Panc1 (cell line): Measurements from ENCODE around the gene KLC1. TPM values are rescaled to one million over a fixed set of nuclear protein-coding genes. Genes with fewer than 3 reads are reported as not detected.

Experiments used
- ATAC-seq: fragments of 200-7000 bp; cut with Tn5 transposase; 2 replicates; pipeline ENCODE4 v1.9.1; 2020; ENCODE audit warnings: mild to moderate bottlenecking, moderate library complexity
- BruUV-seq: library from RNA; stranded (reverse); fragments of 400-500 nt; replicated peaks from 2 replicates; lab custom pipeline; 2021; lab: Mats Ljungman, UMichigan
- CTCF ChIA-PET: fragments of 300-600 bp; sonication (Branson Sonifier 250); formaldehyde crosslinking; loops from one replicate; lab custom pipeline; 2022; ENCODE audit warnings: antibody characterized with exemption; lab: Charles Lee
- POLR2A ChIA-PET: fragments of 300-600 bp; sonication (Branson Sonifier 250); formaldehyde crosslinking; loops from one replicate; lab custom pipeline; 2022; ENCODE audit warnings: antibody characterized with exemption; lab: Charles Lee
- DNase-seq: peaks from one replicate; pipeline ENCODE4 v3.0.0-alpha.2; 2010; ENCODE audit warnings: low read depth, low spot score
- H3K27ac ChIP-seq: 2 replicates; pipeline ENCODE4 v1.5.1; 2011; ENCODE audit warnings: mild to moderate bottlenecking, low read length, inconsistent platforms
- H3K27me3 ChIP-seq: fragments of 200-500 bp; sonication (Bioruptor generic); 2 replicates; pipeline ENCODE4 v1.6.0; 2014; ENCODE audit warnings: low read length, inconsistent platforms; ENCODE audit not compliant: control insufficient read depth, insufficient read depth
- H3K36me3 ChIP-seq: fragments of 200-500 bp; sonication (Bioruptor generic); 2 replicates; pipeline ENCODE4 v1.5.1; 2014; ENCODE audit warnings: inconsistent platforms, mild to moderate bottlenecking, low read length, moderate library complexity; ENCODE audit not compliant: control insufficient read depth, insufficient read depth
- H3K4me1 ChIP-seq: 2 replicates; pipeline ENCODE4 v1.5.1; 2011; ENCODE audit warnings: inconsistent platforms, mild to moderate bottlenecking, low read length, moderate library complexity; ENCODE audit not compliant: control insufficient read depth, insufficient read depth
- H3K4me3 ChIP-seq, 2 experiments: 2 replicates each; pipeline ENCODE4 v1.5.1; 2011 to 2012; ENCODE audit warnings: low read depth in 2 of 2, low read length in 2 of 2, mild to moderate bottlenecking in 2 of 2, inconsistent platforms in 1 of 2, moderate library complexity in 1 of 2
- H3K9me3 ChIP-seq: fragments of 200-500 bp; sonication (Bioruptor generic); 2 replicates; pipeline ENCODE4 v1.5.1; 2014; ENCODE audit warnings: low read depth, mild to moderate bottlenecking, inconsistent platforms, low read length, moderate library complexity; ENCODE audit not compliant: control insufficient read depth, insufficient read depth
- CTCF ChIP-seq: fragments of 450-650 bp; IDR thresholded peaks from 2 replicates; pipeline ENCODE4 v1.5.1; 2017; ENCODE audit warnings: mild to moderate bottlenecking
- POLR2AphosphoS5 ChIP-seq: IDR thresholded peaks from 2 replicates; pipeline ENCODE4 v1.6.1; 2012; ENCODE audit warnings: mild to moderate bottlenecking, low read depth, low read length, moderate library complexity
- SIN3A ChIP-seq: IDR thresholded peaks from 2 replicates; pipeline ENCODE4 v1.6.1; 2012; ENCODE audit warnings: low read depth, mild to moderate bottlenecking, low read length, moderate library complexity, borderline replicate concordance; ENCODE audit not compliant: insufficient read depth
- TCF7L2 ChIP-seq: IDR thresholded peaks from 2 replicates; pipeline ENCODE4 v1.6.1; 2011; ENCODE audit warnings: mild to moderate bottlenecking, low read depth, low read length, inconsistent platforms
- in situ Hi-C: cut with HindIII; loops from 2 replicates; pipeline ENCODE4 v1.10.0; 2016; ENCODE audit warnings: low sequenced_read_pairs, low pct_unique_long_range_greater_than_20kb
- intact Hi-C: fragments of 100-400 bp; cut with micrococcal nuclease; formaldehyde crosslinking; loops from one replicate; pipeline ENCODE4 v1.10.0; 2022; ENCODE audit not compliant: unreplicated experiment
- total RNA-seq: library from RNA; stranded (reverse); gene quantifications from one replicate; pipeline ENCODE4 v1.2.1, GENCODE V29; 2021; ENCODE audit not compliant: unreplicated experiment
- TF ChIP-seq, protein P1 (sequence below), 2 experiments: IDR thresholded peaks; 2 replicates each; pipeline ENCODE4 v1.6.1; 2011 to 2012; ENCODE audit warnings: low read depth in 2 of 2, control low read depth in 1 of 2, low read length in 1 of 2, mild to moderate bottlenecking in 1 of 2, moderate library complexity in 1 of 2; ENCODE audit not compliant: insufficient read depth in 1 of 2

Gene KLC1
- total RNA-seq, 1 experiment from 2014 or later = 98.0 TPM

DNA sequence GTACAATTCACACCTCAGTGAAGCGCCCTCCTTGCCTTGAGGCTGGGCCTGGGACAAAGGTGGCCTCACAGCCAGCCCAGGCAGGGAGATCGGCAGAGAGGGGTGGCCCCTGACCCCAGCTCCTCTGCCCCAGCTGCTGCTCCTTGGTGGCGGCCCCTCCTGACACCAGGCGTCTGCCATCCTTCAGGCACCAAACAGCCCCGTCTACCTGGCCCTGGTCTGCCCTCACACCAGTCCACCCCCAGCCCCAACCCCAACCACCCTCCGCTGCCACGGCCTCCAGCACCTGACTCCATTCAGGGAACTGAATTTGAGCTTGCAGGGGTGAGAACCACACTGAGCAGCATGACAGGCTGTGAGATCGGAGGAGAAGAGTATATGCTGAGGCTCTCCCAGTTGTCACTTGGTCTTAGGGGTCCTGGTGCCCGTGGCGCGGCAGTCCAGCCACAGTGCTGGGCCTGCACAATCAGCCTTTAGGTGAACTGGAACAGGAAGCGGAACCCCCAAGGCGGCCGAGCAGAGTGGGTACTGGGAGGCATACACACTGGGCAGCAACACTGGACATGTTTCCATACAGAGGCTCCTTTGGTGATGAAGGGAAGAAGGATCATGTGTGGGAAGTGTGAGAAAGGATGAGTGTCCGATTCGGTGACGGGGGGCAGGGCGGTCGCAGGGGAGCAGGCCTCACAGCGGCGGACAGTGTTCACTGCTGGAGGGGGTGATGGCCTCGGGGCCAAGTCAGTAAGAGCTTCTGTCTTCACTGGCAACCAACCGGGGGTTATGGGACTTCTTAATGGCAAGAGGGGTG, 105.3 kb downstream of the KLC1 start:
- TSS peak; percentile 57 for BruUV-seq
- no peaks in the 10 kb centered on the region; the same call in 1 of the 2 replicates for H3K36me3 ChIP-seq
- DNase-seq = no peak

DNA sequence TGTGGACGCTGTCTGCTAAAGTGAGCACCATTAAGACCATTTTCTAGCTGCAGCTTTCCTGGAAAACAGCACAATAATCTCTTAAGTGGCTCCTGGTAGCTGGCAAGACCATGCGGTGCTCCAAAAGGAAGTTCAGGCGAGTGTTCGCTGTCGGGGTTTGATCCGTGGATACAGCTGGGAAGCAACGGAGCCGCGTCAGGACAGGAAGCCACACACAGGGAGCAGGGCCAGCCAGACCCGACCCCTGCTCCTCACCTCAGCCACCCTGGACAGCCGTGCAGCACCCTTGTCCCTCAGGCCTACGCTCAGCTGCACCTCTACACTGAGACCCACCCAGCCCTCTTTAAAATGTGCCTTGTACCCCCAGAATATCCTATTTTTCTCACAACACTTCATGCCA, 106.0 kb downstream of the KLC1 start:
- no peak for ATAC-seq
- Histone ChIP-seq H3K27ac (no peak overlapping the region), H3K9me3 (no peaks in the 10 kb centered on the region), H3K4me3 (no peak overlapping the region), H3K27me3 (no peaks in the 10 kb centered on the region), H3K36me3 (no peaks in the 10 kb centered on the region; the same call in 1 of the 2 replicates), H3K4me1 (no peaks in the 10 kb centered on the region)
- no peak for DNase-seq
- TF ChIP-seq, protein P1, sequence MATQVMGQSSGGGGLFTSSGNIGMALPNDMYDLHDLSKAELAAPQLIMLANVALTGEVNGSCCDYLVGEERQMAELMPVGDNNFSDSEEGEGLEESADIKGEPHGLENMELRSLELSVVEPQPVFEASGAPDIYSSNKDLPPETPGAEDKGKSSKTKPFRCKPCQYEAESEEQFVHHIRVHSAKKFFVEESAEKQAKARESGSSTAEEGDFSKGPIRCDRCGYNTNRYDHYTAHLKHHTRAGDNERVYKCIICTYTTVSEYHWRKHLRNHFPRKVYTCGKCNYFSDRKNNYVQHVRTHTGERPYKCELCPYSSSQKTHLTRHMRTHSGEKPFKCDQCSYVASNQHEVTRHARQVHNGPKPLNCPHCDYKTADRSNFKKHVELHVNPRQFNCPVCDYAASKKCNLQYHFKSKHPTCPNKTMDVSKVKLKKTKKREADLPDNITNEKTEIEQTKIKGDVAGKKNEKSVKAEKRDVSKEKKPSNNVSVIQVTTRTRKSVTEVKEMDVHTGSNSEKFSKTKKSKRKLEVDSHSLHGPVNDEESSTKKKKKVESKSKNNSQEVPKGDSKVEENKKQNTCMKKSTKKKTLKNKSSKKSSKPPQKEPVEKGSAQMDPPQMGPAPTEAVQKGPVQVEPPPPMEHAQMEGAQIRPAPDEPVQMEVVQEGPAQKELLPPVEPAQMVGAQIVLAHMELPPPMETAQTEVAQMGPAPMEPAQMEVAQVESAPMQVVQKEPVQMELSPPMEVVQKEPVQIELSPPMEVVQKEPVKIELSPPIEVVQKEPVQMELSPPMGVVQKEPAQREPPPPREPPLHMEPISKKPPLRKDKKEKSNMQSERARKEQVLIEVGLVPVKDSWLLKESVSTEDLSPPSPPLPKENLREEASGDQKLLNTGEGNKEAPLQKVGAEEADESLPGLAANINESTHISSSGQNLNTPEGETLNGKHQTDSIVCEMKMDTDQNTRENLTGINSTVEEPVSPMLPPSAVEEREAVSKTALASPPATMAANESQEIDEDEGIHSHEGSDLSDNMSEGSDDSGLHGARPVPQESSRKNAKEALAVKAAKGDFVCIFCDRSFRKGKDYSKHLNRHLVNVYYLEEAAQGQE (IDR thresholded peaks at IDR 0.05; ENCODE audit: insufficient read depth in 1 of 2, low read depth in 2 of 2, low read length in 1 of 2) = no peak
- no peak for TF ChIP-seq CTCF
- no peak for TF ChIP-seq POLR2AphosphoS5
- no peak for TF ChIP-seq TCF7L2
- TF ChIP-seq SIN3A = no peak
- ChIA-PET CTCF (interaction anchor here (1.0 kb wide), 1 partner anchor 359 kb away, joined by 3 read pairs; no protein-coding TSS in a partner anchor), POLR2A (no interaction called here)
- in situ Hi-C loops = no loop called here
- intact Hi-C loops = no loop called here
- BruUV-seq = no TSS peak

More for the DNA sequence above, 105.3 kb downstream of the KLC1 start:
- ChIA-PET CTCF (interaction anchor here (0.6 to 1.6 kb wide), 4 partner anchors 75 to 360 kb away, joined by 3 to 6 read pairs (median 4); no protein-coding TSS in a partner anchor), POLR2A (no interaction called here)
- ATAC-seq = no peak
- TF ChIP-seq POLR2AphosphoS5 (no peak), CTCF (no peak)
- Histone ChIP-seq H3K4me3 (no peak overlapping the region), H3K27me3 (no peaks in the 10 kb centered on the region), H3K27ac (no peak overlapping the region), H3K4me1 (no peaks in the 10 kb centered on the region), H3K9me3 (no peaks in the 10 kb centered on the region)
- in situ Hi-C loops (no loop called here), intact Hi-C loops (no loop called here)
